HL-60 (cell line): ENCODE data around the gene SRGAP3.

Source experiments
- DNase-seq, 2 experiments: peaks; one replicate each; pipeline ENCODE4 v3.0.0-alpha.2; 2010 to 2020; ENCODE audit warnings: low read depth in 1 of 2, low spot score in 1 of 2
- H3K27ac ChIP-seq: fragments of 250-450 bp; sonication (Bioruptor Pico); replicated peaks from 2 replicates; pipeline ENCODE4 v1.5.1; 2020; ENCODE audit warnings: mild to moderate bottlenecking, moderate library complexity
- H3K27me3 ChIP-seq: fragments of 250-450 bp; sonication (Bioruptor Pico); 2 replicates; pipeline ENCODE4 v1.5.1; 2021; ENCODE audit warnings: mild to moderate bottlenecking, moderate library complexity; ENCODE audit not compliant: insufficient read depth, poor library complexity, severe bottlenecking
- H3K4me3 ChIP-seq: replicated peaks from 2 replicates; pipeline ENCODE4 v1.5.1; 2011; ENCODE audit warnings: mild to moderate bottlenecking, control low read depth, low read length; ENCODE audit not compliant: insufficient read depth
- CTCF ChIP-seq: IDR thresholded peaks from one replicate; pipeline ENCODE4 v1.5.1; 2011; ENCODE audit warnings: low read length, control low read depth, inconsistent platforms; ENCODE audit not compliant: insufficient read depth
- GABPA ChIP-seq: IDR thresholded peaks from 2 replicates; pipeline ENCODE4 v1.6.1; 2012; ENCODE audit warnings: low read depth
- POLR2AphosphoS5 ChIP-seq: IDR thresholded peaks from 2 replicates; pipeline ENCODE4 v1.6.1; 2012; ENCODE audit warnings: low read depth
- REST ChIP-seq: IDR thresholded peaks from 2 replicates; pipeline ENCODE4 v1.6.1; 2012; ENCODE audit warnings: low read depth; ENCODE audit not compliant: insufficient replicate concordance
- SPI1 ChIP-seq: IDR thresholded peaks from 2 replicates; pipeline ENCODE4 v1.6.1; 2012; ENCODE audit warnings: low read depth, mild to moderate bottlenecking, borderline replicate concordance

Gene SRGAP3

GRCh38 chr3:9201266-9201665, 48.2 kb downstream of the SRGAP3 start:
- Histone ChIP-seq H3K27ac (no peak overlapping the region), H3K4me3 (no peak overlapping the region), H3K27me3 (no peaks in the 10 kb centered on the region)
- TF ChIP-seq POLR2AphosphoS5 (no peak), SPI1 (no peak), REST (no peak), CTCF (no peak), GABPA (no peak)
- DNase-seq = no peak

GRCh38 chr3:9199775-9200174, 49.7 kb downstream of the SRGAP3 start:
- no peak for TF ChIP-seq GABPA
- no peak for TF ChIP-seq REST
- TF ChIP-seq CTCF = no peak
- TF ChIP-seq SPI1 = no peak
- no peak for TF ChIP-seq POLR2AphosphoS5
- no peak for DNase-seq
- Histone ChIP-seq H3K27ac (no peak overlapping the region), H3K27me3 (no peaks in the 10 kb centered on the region), H3K4me3 (no peak overlapping the region)

- H3K27me3 ChIP-seq = no peaks in the 10 kb centered on the region
- no peak overlapping the region for H3K27ac ChIP-seq
- H3K4me3 ChIP-seq = no peak overlapping the region
- DNase-seq = no peak
- TF ChIP-seq POLR2AphosphoS5 (no peak), GABPA (no peak), REST (no peak), SPI1 (no peak), CTCF (no peak)
Observed at GRCh38 chr3:9198899-9199335, 50.5 kb downstream of the SRGAP3 start.
